HepG2 (cell line): ENCODE measurements around the gene NAP1L4. TPM values are rescaled to one million over a fixed set of nuclear protein-coding genes. Genes with fewer than 3 reads are reported as not detected.

ENCODE experiments used
- ATAC-seq: fragments of 200-7000 bp; cut with Tn5 transposase; 3 replicates; pipeline ENCODE4 v1.9.1; 2020; ENCODE audit warnings: mild to moderate bottlenecking, moderate library complexity
- BruUV-seq: library from RNA; stranded (reverse); fragments of 400-500 nt; replicated peaks from 2 replicates; lab custom pipeline; 2021; lab: Mats Ljungman, UMichigan
- CTCF ChIA-PET: fragments of 300-600 bp; formaldehyde crosslinking; extraction: SDS; loops from one replicate; lab custom pipeline; 2021; ENCODE audit warnings: low total read pairs, inconsistent platforms, low intra/inter-chr PET ratio; lab: Yijun Ruan, JAX
- POLR2A ChIA-PET: fragments of 350-600 bp; sonication (Branson Sonifier 250); formaldehyde crosslinking; loops from one replicate; lab custom pipeline; 2020; ENCODE audit warnings: antibody characterized with exemption, inconsistent platforms; lab: Yijun Ruan, JAX
- DNase-seq: peaks from one replicate; pipeline ENCODE4 v3.0.0-alpha.2; 2015; ENCODE audit warnings: low spot score
- FAIRE-seq: peaks from 3 replicates; lab custom pipeline; 2011; peaks lifted over from hg19 to GRCh38; lab: Jason Lieb, UNC
- H2AFZ ChIP-seq: one replicate; pipeline ENCODE4 v1.6.1; 2011; ENCODE audit warnings: low read length, inconsistent platforms
- H3K27ac ChIP-seq: fragments of 300-600 bp; 3 replicates; pipeline ENCODE4 v1.8.0; 2011; ENCODE audit warnings: mixed run types, mild to moderate bottlenecking, mixed read lengths, low read length, inconsistent platforms; ENCODE audit not compliant: insufficient read depth; ENCODE audit errors: extremely low read length
- H3K27me3 ChIP-seq, 2 experiments: fragments of 200-600 bp in 1 of 2; 2 replicates in 1 of 2; 3 replicates in 1 of 2; pipeline versions ENCODE4 v1.6.0 to v1.8.0; 2011; ENCODE audit warnings: low read length in 2 of 2, mild to moderate bottlenecking in 2 of 2, moderate library complexity in 2 of 2, inconsistent platforms in 1 of 2; ENCODE audit not compliant: insufficient read depth in 2 of 2, control insufficient read depth in 1 of 2
- H3K36me3 ChIP-seq, 2 experiments: fragments of 200-600 bp in 1 of 2; replicated peaks in 1 of 2; 2 replicates in 1 of 2; 3 replicates in 1 of 2; pipeline versions ENCODE4 v1.5.1 to v1.8.0; 2011; ENCODE audit warnings: low read length in 2 of 2, inconsistent platforms in 1 of 2; ENCODE audit not compliant: insufficient read depth in 2 of 2, control insufficient read depth in 1 of 2
- H3K4me1 ChIP-seq: 2 replicates; pipeline ENCODE4 v1.5.1; 2012; ENCODE audit warnings: low read length, inconsistent platforms; ENCODE audit not compliant: insufficient read depth
- H3K4me2 ChIP-seq: 2 replicates; pipeline ENCODE4 v1.6.0; 2011; ENCODE audit warnings: low read depth, low read length, inconsistent platforms
- H3K4me3 ChIP-seq, 3 experiments: fragments of 200-600 bp in 1 of 3; sonication (generic), shearing (Covaris generic) in 1 of 3; replicated peaks in 1 of 3; 2 replicates each; pipeline ENCODE4 v1.5.1; 2011 to 2016; ENCODE audit warnings: low read length in 3 of 3, inconsistent platforms in 2 of 3, low read depth in 2 of 3, mild to moderate bottlenecking in 2 of 3, control low read depth in 1 of 3, mixed read lengths in 1 of 3; ENCODE audit not compliant: insufficient read depth in 1 of 3
- H3K79me2 ChIP-seq: one replicate; pipeline ENCODE4 v1.6.1; 2011; ENCODE audit warnings: low read length, inconsistent platforms; ENCODE audit not compliant: insufficient read depth
- H3K9ac ChIP-seq: 2 replicates; pipeline ENCODE4 v1.6.0; 2011; ENCODE audit warnings: mild to moderate bottlenecking, low read depth, low read length, inconsistent platforms; ENCODE audit not compliant: insufficient read depth
- H3K9me3 ChIP-seq: 2 replicates; pipeline ENCODE4 v1.5.1; 2012; ENCODE audit warnings: mild to moderate bottlenecking, low read length
- H4K20me1 ChIP-seq: 2 replicates; pipeline ENCODE4 v1.6.0; 2011; ENCODE audit warnings: inconsistent platforms, mild to moderate bottlenecking, low read length, moderate library complexity; ENCODE audit not compliant: insufficient read depth
- CCAR2 ChIP-seq: fragments of 200-400 bp; formaldehyde crosslinking; optimal IDR thresholded peaks from 2 replicates; pipeline ENCODE3; 2018; ENCODE audit warnings: low read depth, mild to moderate bottlenecking, low read length, moderate library complexity
- FOXO4 ChIP-seq: sonication (generic); formaldehyde crosslinking; conservative IDR thresholded peaks from 2 replicates; pipeline ENCODE4 v1.8.1; 2023; ENCODE audit warnings: missing genetic modification reagents
- KMT2B ChIP-seq: IDR thresholded peaks from 2 replicates; pipeline ENCODE4 v1.6.1; 2016; ENCODE audit warnings: missing genetic modification reagents, missing compliant biosample characterization
- RNF219 ChIP-seq: sonication (generic); formaldehyde crosslinking; IDR thresholded peaks from 2 replicates; pipeline ENCODE4 v1.5.0; 2020; ENCODE audit warnings: mild to moderate bottlenecking, missing genetic modification reagents
- WIZ ChIP-seq: sonication (generic); formaldehyde crosslinking; IDR thresholded peaks from 2 replicates; pipeline ENCODE4 v1.5.1; 2020; ENCODE audit warnings: mild to moderate bottlenecking, missing genetic modification reagents
- ZNF12 ChIP-seq: sonication (generic); formaldehyde crosslinking; IDR thresholded peaks from 2 replicates; pipeline ENCODE4 v1.5.0; 2020; ENCODE audit warnings: missing genetic modification reagents
- ZNF850 ChIP-seq: sonication (generic); formaldehyde crosslinking; conservative IDR thresholded peaks from 2 replicates; pipeline ENCODE4 v1.9.0; 2021; ENCODE audit warnings: mild to moderate bottlenecking, missing genetic modification reagents
- WGBS: methylation state at CpG from one replicate; pipeline ENCODE4 v1.1.6; 2017; ENCODE audit warnings: low lambda C conversion rate; 5-methylcytosine and 5-hydroxymethylcytosine counted together
- in situ Hi-C: cut with HindIII; loops from 2 replicates; pipeline ENCODE4 v1.10.0; 2017; ENCODE audit warnings: low pct_unique_long_range_greater_than_20kb; ENCODE audit not compliant: extremely low pct_ligation_motif_present
- intact Hi-C: fragments of 100-400 bp; cut with micrococcal nuclease; formaldehyde crosslinking; loops from one replicate; pipeline ENCODE4 v1.10.0; 2022; ENCODE audit not compliant: unreplicated experiment
- polyA plus RNA-seq, 8 experiments: library from polyadenylated mRNA; depleted of rRNA in 3 of 8; stranded (reverse) in 7 of 8; unstranded in 1 of 8; fragments of >200 nt; fragmentation: Illumina TruSeq in 4 of 8; extraction: Trizol in 4 of 8; gene quantifications; 2 replicates each; pipeline versions ENCODE4 v1.2.1 to v1.2.3, GENCODE V29; 2011 to 2016; ENCODE audit warnings: low read depth in 4 of 8, missing spikeins in 1 of 8, mixed read lengths in 1 of 8; ENCODE audit not compliant: insufficient read depth in 1 of 8
- total RNA-seq, 5 experiments: library from RNA; depleted of rRNA; stranded (reverse); fragments of >200 nt; fragmentation: Illumina TruSeq; extraction: Trizol; gene quantifications; 2 replicates each; pipeline ENCODE4 v1.2.3, GENCODE V29; 2016; ENCODE audit warnings: low read depth in 1 of 5

Gene NAP1L4
- total and polyA plus RNA-seq, 2 of the 13 experiments (the other 11 are each of a cell fraction or from before 2014, with no cell fraction given), result 64.0 to 186 TPM

GRCh38 chr11:3004481-3004880 is 12.4 kb upstream of the NAP1L4 start:
- WGBS, result 94% methylated on average over 10 of the region's 10 CpGs
- H3K9me3 ChIP-seq, result no peaks in the 10 kb centered on the region
- no TSS peak for BruUV-seq
- no peak overlapping the region for H3K4me3 ChIP-seq
- TF ChIP-seq FOXO4 (CRISPR knock-in tag), result no peak
- no peak for TF ChIP-seq ZNF12 (CRISPR knock-in tag)
- TF ChIP-seq KMT2B, result no peak
- no peak for TF ChIP-seq WIZ (CRISPR knock-in tag)
- no peak for TF ChIP-seq RNF219 (CRISPR knock-in tag)
- no peak for TF ChIP-seq ZNF850
- TF ChIP-seq CCAR2, result no peak
- no peaks in the 10 kb centered on the region for H3K79me2 ChIP-seq
- no peak overlapping the region for H3K27ac ChIP-seq
- no peak for DNase-seq
- no peak for ATAC-seq
- H3K27me3 ChIP-seq, result no peaks in the 10 kb centered on the region; a peak in 1 of 5 replicates
- CTCF ChIA-PET, result no interaction called here
- peaks cover 29 to 63% of the 10 kb centered on the region in 2 experiments; a peak in 4 of 5 replicates for H3K36me3 ChIP-seq
- H4K20me1 ChIP-seq, result no peaks in the 10 kb centered on the region
- POLR2A ChIA-PET, result no interaction called here
- no peak overlapping the region for H3K9ac ChIP-seq
- H3K4me2 ChIP-seq, result no peak overlapping the region
- no peak for FAIRE-seq
- no peaks in the 10 kb centered on the region for H3K4me1 ChIP-seq
- intact Hi-C loops, result no loop called here
- H2AFZ ChIP-seq, result no peak overlapping the region
- in situ Hi-C loops, result no loop called here
